ENCODE results near the gene ANGPTL4.

ANGPTL4 gene

GRCh38 chr19:8413629-8413995, 49.7 kb downstream of the ANGPTL4 start:
- no peak for DNase-seq (ENCODE audit: low read depth)

GRCh38 chr19:8416796-8417195, 52.8 kb downstream of the ANGPTL4 start:
- no peak for DNase-seq (ENCODE audit: low read depth)

GRCh38 chr19:8421484-8422461, 57.8 kb downstream of the ANGPTL4 start:
- DNase-seq (ENCODE audit: low read depth) = no peak

- DNase-seq (ENCODE audit: low read depth) = peak; percentile 99
Measured at GRCh38 chr19:8423817-8424223, 59.9 kb downstream of the ANGPTL4 start.
